SK-N-SH (cell line): ENCODE measurements around the gene FGD4. TPM values are rescaled to one million over a fixed set of nuclear protein-coding genes. Genes with fewer than 3 reads are reported as not detected.

Source experiments
- CTCF ChIA-PET: fragments of 300-600, 350-600 bp; formaldehyde crosslinking; extraction: SDS; loops from one replicate; lab custom pipeline; 2021; lab: Yijun Ruan, JAX
- POLR2A ChIA-PET: fragments of 350-600 bp; sonication (Branson Sonifier 250); formaldehyde crosslinking; extraction: SDS; loops from one replicate; lab custom pipeline; 2020; ENCODE audit warnings: antibody characterized with exemption, inconsistent platforms; lab: Yijun Ruan, JAX
- DNase-seq: peaks from one replicate; pipeline ENCODE4 v3.0.0; 2012
- H2AFZ ChIP-seq: fragments of 200-600 bp; sonication (generic); 2 replicates; pipeline ENCODE4 v1.8.1; 2016; ENCODE audit warnings: antibody characterized with exemption, mild to moderate bottlenecking, low read depth
- H3F3A ChIP-seq: fragments of 200-600 bp; sonication (generic); replicated peaks from 2 replicates; pipeline ENCODE3; 2016; ENCODE audit warnings: antibody characterized with exemption, mild to moderate bottlenecking; ENCODE audit not compliant: insufficient read depth
- H3K27ac ChIP-seq, 2 experiments: fragments of 200-500 bp in 1 of 2; fragments of 200-600 bp in 1 of 2; sonication (Bioruptor generic) in 1 of 2; sonication (generic), shearing (Covaris generic) in 1 of 2; 2 replicates each; pipeline versions ENCODE4 v1.5.1 to v1.6.1; 2014 to 2016; ENCODE audit warnings: low read depth in 2 of 2, inconsistent platforms in 1 of 2, low read length in 1 of 2, mild to moderate bottlenecking in 1 of 2, mixed read lengths in 1 of 2
- H3K27me3 ChIP-seq: fragments of 200-600 bp; sonication (generic), shearing (Covaris generic); 2 replicates; pipeline ENCODE4 v1.6.1; 2016; ENCODE audit warnings: mixed run types; ENCODE audit not compliant: insufficient read depth
- H3K36me3 ChIP-seq, 2 experiments: fragments of 200-500 bp in 1 of 2; fragments of 200-600 bp in 1 of 2; sonication (Bioruptor generic) in 1 of 2; sonication (generic) in 1 of 2; replicated peaks in 1 of 2; 2 replicates each; pipeline versions ENCODE3 to v1.5.1; 2014 to 2016; ENCODE audit warnings: low read length in 1 of 2, mild to moderate bottlenecking in 1 of 2; ENCODE audit not compliant: insufficient read depth in 2 of 2, control insufficient read depth in 1 of 2
- H3K4me1 ChIP-seq, 2 experiments: fragments of 200-500 bp in 1 of 2; fragments of 200-600 bp in 1 of 2; sonication (Bioruptor generic) in 1 of 2; sonication (generic), shearing (Covaris generic) in 1 of 2; 2 replicates each; pipeline versions ENCODE4 v1.5.1 to v1.6.1; 2014 to 2016; ENCODE audit warnings: low read depth in 1 of 2, low read length in 1 of 2, mixed run types in 1 of 2; ENCODE audit not compliant: insufficient read depth in 2 of 2, control insufficient read depth in 1 of 2
- H3K4me2 ChIP-seq: fragments of 200-600 bp; sonication (generic), shearing (Covaris generic); 2 replicates; pipeline ENCODE4 v1.6.1; 2017; ENCODE audit warnings: mixed run types
- H3K4me3 ChIP-seq, 2 experiments: fragments of 200-500 bp in 1 of 2; fragments of 200-600 bp in 1 of 2; sonication (Bioruptor generic) in 1 of 2; sonication (generic), shearing (Covaris generic) in 1 of 2; 2 replicates each; pipeline versions ENCODE4 v1.5.1 to v1.8.1; 2014 to 2016; ENCODE audit warnings: low read depth in 2 of 2, inconsistent platforms in 1 of 2, low read length in 1 of 2, mild to moderate bottlenecking in 1 of 2, mixed read lengths in 1 of 2, moderate library complexity in 1 of 2
- H3K79me2 ChIP-seq: fragments of 200-600 bp; sonication (generic); 2 replicates; pipeline ENCODE4 v1.8.1; 2017; ENCODE audit warnings: mild to moderate bottlenecking; ENCODE audit not compliant: insufficient read depth
- H3K9ac ChIP-seq: fragments of 200-600 bp; sonication (generic); 2 replicates; pipeline ENCODE4 v1.6.1; 2017; ENCODE audit warnings: mixed run types
- H3K9me2 ChIP-seq: fragments of 200-600 bp; sonication (generic); 2 replicates; pipeline ENCODE4 v1.6.1; 2017; ENCODE audit warnings: mixed run types
- H3K9me3 ChIP-seq: fragments of 200-600 bp; sonication (generic); 2 replicates; pipeline ENCODE4 v1.6.1; 2017; ENCODE audit warnings: mixed run types, mild to moderate bottlenecking, moderate library complexity
- H4K20me1 ChIP-seq: fragments of 200-600 bp; sonication (generic); 2 replicates; pipeline ENCODE4 v1.6.1; 2017; ENCODE audit warnings: mild to moderate bottlenecking, mixed run types; ENCODE audit not compliant: insufficient read depth
- EP300 ChIP-seq, 2 experiments: IDR thresholded peaks; 2 replicates each; pipeline versions ENCODE4 v1.4.0 to v1.6.1; 2012; ENCODE audit warnings: borderline replicate concordance in 1 of 2, low read depth in 1 of 2, low read length in 1 of 2
- EZH2phosphoT487 ChIP-seq: fragments of 200-600 bp; sonication (generic); IDR thresholded peaks from 2 replicates; pipeline ENCODE4 v1.6.1; 2017; ENCODE audit warnings: low read depth, mixed run types, mild to moderate bottlenecking, antibody characterized with exemption, moderate library complexity, borderline replicate concordance
- FOSL2 ChIP-seq: IDR thresholded peaks from 2 replicates; pipeline ENCODE4 v1.4.0; 2012; ENCODE audit warnings: low read depth, mild to moderate bottlenecking, moderate library complexity, borderline replicate concordance
- FOXJ3 ChIP-seq: sonication (generic); formaldehyde crosslinking; IDR thresholded peaks from 2 replicates; pipeline ENCODE4 v1.5.1; 2020; ENCODE audit warnings: mild to moderate bottlenecking, missing genetic modification reagents
- FOXM1 ChIP-seq: IDR thresholded peaks from 2 replicates; pipeline ENCODE4 v1.4.0; 2012; ENCODE audit warnings: low read depth, mild to moderate bottlenecking
- GATA2 ChIP-seq: sonication (generic); formaldehyde crosslinking; IDR thresholded peaks from 2 replicates; pipeline ENCODE4 v1.5.0; 2020; ENCODE audit warnings: mild to moderate bottlenecking, missing genetic modification reagents
- JUND ChIP-seq: IDR thresholded peaks from 2 replicates; pipeline ENCODE4 v1.4.0; 2012
- NRF1 ChIP-seq: IDR thresholded peaks from 2 replicates; pipeline ENCODE4 v1.6.1; 2012; ENCODE audit warnings: low read depth, mild to moderate bottlenecking, low read length
- POLR2AphosphoS5 ChIP-seq: IDR thresholded peaks from 2 replicates; pipeline ENCODE4 v1.6.1; 2012; ENCODE audit warnings: low read depth, low read length
- TAF1 ChIP-seq: IDR thresholded peaks from 2 replicates; pipeline ENCODE4 v1.6.1; 2012; ENCODE audit warnings: low read depth, mild to moderate bottlenecking, low read length, moderate library complexity, borderline replicate concordance
- TEAD4 ChIP-seq: IDR thresholded peaks from 2 replicates; pipeline ENCODE4 v1.4.0; 2012; ENCODE audit warnings: mild to moderate bottlenecking, borderline replicate concordance; ENCODE audit not compliant: insufficient read depth
- YY1 ChIP-seq: IDR thresholded peaks from 2 replicates; pipeline ENCODE4 v1.4.0; 2012; ENCODE audit warnings: low read depth, mild to moderate bottlenecking
- WGBS: methylation state at CpG from one replicate; pipeline ENCODE4 v1.1.6; 2017; ENCODE audit warnings: low lambda C conversion rate; 5-methylcytosine and 5-hydroxymethylcytosine counted together
- polyA plus RNA-seq, 3 experiments: library from polyadenylated mRNA; depleted of rRNA; stranded (reverse); fragments of >200 nt; gene quantifications; 2 replicates each; pipeline ENCODE4 v1.2.3, GENCODE V29; 2012
- TF ChIP-seq, protein P1 (sequence below): IDR thresholded peaks from 2 replicates; pipeline ENCODE4 v1.4.0; 2012; ENCODE audit warnings: low read depth, borderline replicate concordance
- TF ChIP-seq, protein P2 (sequence below): IDR thresholded peaks from 2 replicates; pipeline ENCODE4 v1.4.0; 2012; ENCODE audit warnings: low read depth, borderline replicate concordance
- TF ChIP-seq, protein P3 (sequence below): fragments of 150-350 bp; IDR thresholded peaks from 2 replicates; pipeline ENCODE4 v1.6.1; 2016; ENCODE audit warnings: mild to moderate bottlenecking, low read depth, low read length

The FGD4 gene
- polyA plus RNA-seq, 1 of the 3 experiments (the other 2 are of a cell fraction) = 0.26 TPM

GRCh38 chr12:32444895-32445294, 45.5 kb downstream of the FGD4 start (continued):
- peak; percentile 30; the same call in 1 of the 2 replicates for TF ChIP-seq TEAD4
- TF ChIP-seq JUND = peak; percentile 30
- TF ChIP-seq, all 33 proteins: peak for 7

DNA sequence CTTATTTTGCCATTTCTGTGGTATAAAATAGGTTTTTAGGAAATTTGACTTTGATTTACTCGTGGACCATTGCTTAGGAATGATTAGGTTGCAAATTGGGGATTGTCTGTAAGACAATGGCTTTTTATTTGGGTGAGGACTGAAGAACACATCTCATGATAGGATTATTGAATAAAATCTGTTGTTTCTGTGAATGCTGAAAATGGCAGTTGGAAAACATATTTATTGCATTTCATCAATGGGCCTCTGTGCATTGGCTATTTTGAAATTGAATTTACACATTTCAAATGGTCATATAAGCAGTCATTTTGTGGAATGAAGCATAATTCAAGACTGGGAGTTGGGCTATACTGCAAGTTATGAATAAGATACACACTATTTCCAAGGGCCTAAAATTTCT, 46.0 kb downstream of the FGD4 start:
- ChIA-PET POLR2A (no interaction called here), CTCF (no interaction called here)
- Histone ChIP-seq H3F3A (no peaks in the 10 kb centered on the region), H3K9me3 (no peaks in the 10 kb centered on the region), H3K27me3 (no peaks in the 10 kb centered on the region), H3K4me3 (no peak overlapping the region), H2AFZ (no peak overlapping the region), H3K4me1 (peaks cover 0 to 5% of the 10 kb centered on the region in 2 experiments; a peak in 1 of 4 replicates), H4K20me1 (no peaks in the 10 kb centered on the region), H3K27ac (no peak overlapping the region), H3K36me3 (no peaks in the 10 kb centered on the region), H3K9ac (no peak overlapping the region), H3K9me2 (no peaks in the 10 kb centered on the region), H3K79me2 (no peaks in the 10 kb centered on the region), H3K4me2 (no peak overlapping the region)
- 95% methylated on average over 1 of the region's 1 CpG for WGBS
- DNase-seq = no peak
- TF ChIP-seq TAF1 = no peak

DNA sequence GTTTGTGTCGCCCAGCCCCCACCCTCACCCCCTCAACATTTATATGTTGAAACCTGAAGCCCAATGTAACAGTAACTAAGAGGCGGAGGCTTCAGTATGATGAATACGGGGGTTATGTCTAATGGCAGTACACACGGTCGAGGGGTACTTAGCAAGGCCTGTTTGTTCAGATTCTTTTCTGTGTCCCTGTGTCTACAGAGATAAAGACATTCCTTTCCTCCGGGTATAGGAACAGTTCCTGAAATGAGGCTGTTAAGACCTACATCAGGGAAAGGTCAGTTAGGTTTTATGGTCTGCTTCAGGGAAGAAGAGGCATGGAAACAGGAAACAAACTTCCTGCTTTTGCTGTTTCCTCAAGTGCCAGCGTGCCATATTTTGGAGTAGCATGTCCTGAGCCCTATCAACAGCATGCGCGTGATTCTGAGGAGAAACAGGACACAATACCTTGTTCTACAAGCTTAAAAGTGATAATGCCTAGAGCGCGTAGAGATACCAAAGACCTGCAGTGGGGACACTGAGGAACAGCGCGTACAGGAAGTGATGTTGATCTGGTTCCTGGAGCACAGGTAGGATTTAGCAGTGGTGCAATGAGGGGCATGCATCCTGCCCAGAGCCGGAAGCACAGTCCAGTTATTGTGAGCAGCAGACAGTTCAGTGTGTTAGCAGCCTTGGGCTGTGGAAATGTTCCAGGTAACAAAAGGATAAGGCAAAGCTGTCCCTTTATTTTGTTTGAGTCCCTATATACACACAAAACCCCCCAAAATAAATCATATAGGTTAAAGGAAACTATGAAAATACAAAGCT, 47.2 kb downstream of the FGD4 start:
- H3K9me2 ChIP-seq = no peaks in the 10 kb centered on the region
- CTCF ChIA-PET = interaction anchor here (0.7 kb wide), 2 partner anchors 65 to 211 kb away, joined by 3 read pairs; no protein-coding TSS in a partner anchor
- POLR2A ChIA-PET = no interaction called here

DNA sequence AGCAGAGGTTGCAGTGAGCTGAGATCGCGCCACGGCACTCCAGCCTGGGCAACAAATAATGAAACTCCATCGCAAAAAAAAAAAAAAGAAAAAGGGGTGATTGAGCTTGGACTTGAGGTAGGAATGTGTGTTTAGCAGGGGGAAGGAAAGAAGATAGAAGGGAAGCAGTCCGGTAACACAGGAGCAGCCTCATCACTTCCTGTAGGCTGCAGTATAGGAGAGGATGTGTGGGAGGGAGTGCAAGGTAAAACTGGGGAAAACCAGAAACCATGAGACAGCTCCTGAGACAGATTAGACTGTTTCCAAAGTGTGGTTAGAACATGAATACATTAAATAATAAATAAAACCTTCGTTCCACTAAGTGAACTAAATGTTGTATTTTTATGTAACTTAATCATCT, 49.2 kb downstream of the FGD4 start:
- H3K4me3 ChIP-seq = no peak overlapping the region
- peaks cover 0 to 5% of the 10 kb centered on the region in 2 experiments; a peak in 1 of 4 replicates for H3K4me1 ChIP-seq
- no peak overlapping the region for H3K27ac ChIP-seq
- POLR2A ChIA-PET = no interaction called here
- no peaks in the 10 kb centered on the region for H3F3A ChIP-seq
- H3K4me2 ChIP-seq = no peak overlapping the region
- no peak overlapping the region for H3K9ac ChIP-seq
- H3K9me3 ChIP-seq = no peaks in the 10 kb centered on the region
- H2AFZ ChIP-seq = no peak overlapping the region
- no peaks in the 10 kb centered on the region for H4K20me1 ChIP-seq
- no peaks in the 10 kb centered on the region for H3K9me2 ChIP-seq
- 82% methylated on average over 6 of the region's 6 CpGs for WGBS
- no peaks in the 10 kb centered on the region for H3K36me3 ChIP-seq
- CTCF ChIA-PET = interaction anchor here (1.2 to 1.6 kb wide), 3 partner anchors 209 to 307 kb away, joined by 3 to 6 read pairs (median 3); partner anchors contain the start of gene YARS2
- no peaks in the 10 kb centered on the region for H3K27me3 ChIP-seq
- no peaks in the 10 kb centered on the region for H3K79me2 ChIP-seq
- DNase-seq = no peak
- TF ChIP-seq, protein P1, sequence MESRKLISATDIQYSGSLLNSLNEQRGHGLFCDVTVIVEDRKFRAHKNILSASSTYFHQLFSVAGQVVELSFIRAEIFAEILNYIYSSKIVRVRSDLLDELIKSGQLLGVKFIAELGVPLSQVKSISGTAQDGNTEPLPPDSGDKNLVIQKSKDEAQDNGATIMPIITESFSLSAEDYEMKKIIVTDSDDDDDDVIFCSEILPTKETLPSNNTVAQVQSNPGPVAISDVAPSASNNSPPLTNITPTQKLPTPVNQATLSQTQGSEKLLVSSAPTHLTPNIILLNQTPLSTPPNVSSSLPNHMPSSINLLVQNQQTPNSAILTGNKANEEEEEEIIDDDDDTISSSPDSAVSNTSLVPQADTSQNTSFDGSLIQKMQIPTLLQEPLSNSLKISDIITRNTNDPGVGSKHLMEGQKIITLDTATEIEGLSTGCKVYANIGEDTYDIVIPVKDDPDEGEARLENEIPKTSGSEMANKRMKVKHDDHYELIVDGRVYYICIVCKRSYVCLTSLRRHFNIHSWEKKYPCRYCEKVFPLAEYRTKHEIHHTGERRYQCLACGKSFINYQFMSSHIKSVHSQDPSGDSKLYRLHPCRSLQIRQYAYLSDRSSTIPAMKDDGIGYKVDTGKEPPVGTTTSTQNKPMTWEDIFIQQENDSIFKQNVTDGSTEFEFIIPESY = no peak
- TF ChIP-seq TAF1 (no peak), FOSL2 (no peak), YY1 (no peak), POLR2AphosphoS5 (no peak), FOXJ3 (no peak), EP300 (IDR thresholded peaks at IDR 0.05; ENCODE audit: borderline replicate concordance in 1 of 2, low read depth in 1 of 2, low read length in 1 of 2) (no peak)
- TF ChIP-seq, protein P2, sequence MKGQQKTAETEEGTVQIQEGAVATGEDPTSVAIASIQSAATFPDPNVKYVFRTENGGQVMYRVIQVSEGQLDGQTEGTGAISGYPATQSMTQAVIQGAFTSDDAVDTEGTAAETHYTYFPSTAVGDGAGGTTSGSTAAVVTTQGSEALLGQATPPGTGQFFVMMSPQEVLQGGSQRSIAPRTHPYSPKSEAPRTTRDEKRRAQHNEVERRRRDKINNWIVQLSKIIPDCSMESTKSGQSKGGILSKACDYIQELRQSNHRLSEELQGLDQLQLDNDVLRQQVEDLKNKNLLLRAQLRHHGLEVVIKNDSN = no peak
- TF ChIP-seq, protein P3, sequence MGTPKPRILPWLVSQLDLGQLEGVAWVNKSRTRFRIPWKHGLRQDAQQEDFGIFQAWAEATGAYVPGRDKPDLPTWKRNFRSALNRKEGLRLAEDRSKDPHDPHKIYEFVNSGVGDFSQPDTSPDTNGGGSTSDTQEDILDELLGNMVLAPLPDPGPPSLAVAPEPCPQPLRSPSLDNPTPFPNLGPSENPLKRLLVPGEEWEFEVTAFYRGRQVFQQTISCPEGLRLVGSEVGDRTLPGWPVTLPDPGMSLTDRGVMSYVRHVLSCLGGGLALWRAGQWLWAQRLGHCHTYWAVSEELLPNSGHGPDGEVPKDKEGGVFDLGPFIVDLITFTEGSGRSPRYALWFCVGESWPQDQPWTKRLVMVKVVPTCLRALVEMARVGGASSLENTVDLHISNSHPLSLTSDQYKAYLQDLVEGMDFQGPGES = no peak

More for the DNA sequence above, 47.2 kb downstream of the FGD4 start:
- no peak for TF ChIP-seq GATA2 (CRISPR knock-in tag)
- TF ChIP-seq NRF1 = no peak
- no peak for TF ChIP-seq FOXM1
- TF ChIP-seq EZH2phosphoT487 = no peak
- Histone ChIP-seq H3K4me1 (peaks cover 0 to 5% of the 10 kb centered on the region in 2 experiments; a peak in 1 of 4 replicates), H3K4me3 (no peak overlapping the region), H3K9me3 (no peaks in the 10 kb centered on the region), H3K79me2 (no peaks in the 10 kb centered on the region), H3K36me3 (no peaks in the 10 kb centered on the region), H3F3A (no peaks in the 10 kb centered on the region), H3K4me2 (no peak overlapping the region), H2AFZ (no peak overlapping the region), H3K27me3 (no peaks in the 10 kb centered on the region), H3K9ac (no peak overlapping the region), H4K20me1 (no peaks in the 10 kb centered on the region), H3K27ac (no peak overlapping the region)
- WGBS = 91% methylated on average over 14 of the region's 14 CpGs
- DNase-seq = no peak
